Left colon (tissue), 2 donors: ENCODE measurements around the gene ALG1L2. TPM values are rescaled to one million over a fixed set of nuclear protein-coding genes. Genes with fewer than 3 reads are reported as not detected.
"Not testable (repeated sequence)": the region's sequence is repeated elsewhere in the genome, so short reads cannot be mapped to it uniquely, and the experiment has no call there.

Experiments
- ATAC-seq: fragments of 200-7000 bp; cut with Tn5 transposase; one replicate; pipeline ENCODE4 v1.9.1; 2020; ENCODE audit warnings: mild to moderate bottlenecking, moderate library complexity
- DNase-seq, 2 donors: peaks; one replicate each; pipeline ENCODE4 v3.0.0-alpha.2; 2020
- intact Hi-C, 2 donors: fragments of 100-400 bp; cut with DNase I in 1 of 2; cut with micrococcal nuclease in 1 of 2; formaldehyde crosslinking; loops; one replicate each; pipeline versions ENCODE4 v1.11.2 to v1.14.0; 2022; cut with DNase I, micrococcal nuclease
- total RNA-seq, 2 donors: library from RNA; stranded (reverse); fragmentation: NEBNext Ultra II Directional; extraction: Animal tissue kit (Norgen Biotek cat#: 25700); gene quantifications; one replicate each; pipeline ENCODE4 v1.2.1, GENCODE V29; 2021
- donor health status: DM: no; HTN: no; CAD: no.
- donor health status: DM: yes; HTN: yes; CAD: no.

ALG1L2 gene
- total RNA-seq, 2 donors from 2014 or later, result 0.78 to 1.8 TPM

DNA sequence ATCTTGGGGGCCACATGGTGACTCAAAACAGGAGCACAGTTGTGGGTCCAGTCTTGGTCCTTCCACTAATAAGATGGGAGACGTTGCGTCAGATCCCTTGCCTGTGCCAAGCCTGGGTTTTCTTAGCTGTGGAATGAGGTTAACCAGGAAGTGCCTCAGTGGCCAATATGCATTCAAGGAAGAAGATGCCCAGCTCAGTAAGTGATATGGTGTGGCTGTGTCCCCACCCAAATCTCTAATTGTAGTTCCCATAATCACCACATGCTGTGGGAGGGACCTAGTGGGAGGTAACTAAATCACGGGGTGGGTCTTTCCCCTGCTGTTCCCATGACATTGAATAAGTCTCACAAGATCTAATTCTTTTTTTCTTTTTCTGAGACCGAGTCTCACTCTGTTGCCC, 6.4 kb downstream of the ALG1L2 start:
- DNase-seq (no peak), ATAC-seq (no peak)
- intact Hi-C loops, result no loop called here

GRCh38 chr3:130090681-130091080, 9.1 kb downstream of the ALG1L2 start:
- intact Hi-C loops, DNase-seq, ATAC-seq: not testable (repeated sequence)

DNA sequence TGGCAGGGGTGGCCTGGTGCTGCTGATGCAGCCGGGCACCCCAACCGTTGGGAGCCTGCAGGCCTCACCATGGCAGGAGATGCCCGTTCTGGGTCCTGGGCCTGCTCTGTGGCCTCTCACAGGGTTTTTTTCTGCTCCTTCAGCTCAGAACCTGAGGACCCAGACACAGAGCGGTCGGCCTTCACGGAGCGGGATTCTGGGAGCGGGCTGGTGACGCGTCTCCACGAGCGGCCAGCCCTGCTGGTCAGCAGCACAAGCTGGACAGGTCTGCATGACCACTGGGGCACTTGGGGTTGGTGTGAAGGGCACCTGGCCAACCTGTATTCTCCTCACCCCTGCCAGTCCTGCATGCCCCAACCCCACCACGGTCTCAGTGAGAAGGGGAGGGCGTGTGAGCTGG, 10.3 kb downstream of the ALG1L2 start:
- DNase-seq, result no peak
- intact Hi-C loops, result no loop called here
- no peak for ATAC-seq

GRCh38 chr3:130093741-130094391, 12.2 kb downstream of the ALG1L2 start:
- DNase-seq, result peak; percentile 59 to 75
- peak; percentile 35 for ATAC-seq
- intact Hi-C loops, result no loop called here

- peak; percentile 75 to 95 for DNase-seq
- peak; percentile 65 for ATAC-seq
- intact Hi-C loops, result not testable (repeated sequence)
Observed at GRCh38 chr3:130094491-130094941, 12.9 kb downstream of the ALG1L2 start.

DNA sequence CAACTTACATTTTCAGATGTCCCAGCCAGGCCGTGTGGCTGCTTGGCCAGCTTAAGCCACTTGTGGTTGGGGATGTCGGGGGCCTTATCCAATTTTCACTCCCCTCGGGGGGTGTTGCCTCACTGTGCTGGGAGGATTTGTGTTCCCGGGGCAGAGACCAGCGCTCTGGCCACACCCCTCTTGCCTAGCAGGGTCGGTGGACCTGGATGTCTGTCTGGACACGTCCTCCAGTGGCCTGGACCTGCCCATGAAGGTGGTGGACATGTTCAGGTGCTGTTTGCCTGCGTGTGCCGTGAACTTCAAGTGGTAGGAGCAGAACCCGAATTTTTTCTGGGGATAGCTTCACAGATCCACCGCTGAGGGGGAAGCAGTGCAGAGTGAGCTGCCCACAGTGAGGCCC, 14.2 kb downstream of the ALG1L2 start:
- intact Hi-C loops, DNase-seq, ATAC-seq: not testable (repeated sequence)

- ATAC-seq, intact Hi-C loops, DNase-seq: not testable (repeated sequence)
Observed at GRCh38 chr3:130097096-130097495, 15.5 kb downstream of the ALG1L2 start.

DNA sequence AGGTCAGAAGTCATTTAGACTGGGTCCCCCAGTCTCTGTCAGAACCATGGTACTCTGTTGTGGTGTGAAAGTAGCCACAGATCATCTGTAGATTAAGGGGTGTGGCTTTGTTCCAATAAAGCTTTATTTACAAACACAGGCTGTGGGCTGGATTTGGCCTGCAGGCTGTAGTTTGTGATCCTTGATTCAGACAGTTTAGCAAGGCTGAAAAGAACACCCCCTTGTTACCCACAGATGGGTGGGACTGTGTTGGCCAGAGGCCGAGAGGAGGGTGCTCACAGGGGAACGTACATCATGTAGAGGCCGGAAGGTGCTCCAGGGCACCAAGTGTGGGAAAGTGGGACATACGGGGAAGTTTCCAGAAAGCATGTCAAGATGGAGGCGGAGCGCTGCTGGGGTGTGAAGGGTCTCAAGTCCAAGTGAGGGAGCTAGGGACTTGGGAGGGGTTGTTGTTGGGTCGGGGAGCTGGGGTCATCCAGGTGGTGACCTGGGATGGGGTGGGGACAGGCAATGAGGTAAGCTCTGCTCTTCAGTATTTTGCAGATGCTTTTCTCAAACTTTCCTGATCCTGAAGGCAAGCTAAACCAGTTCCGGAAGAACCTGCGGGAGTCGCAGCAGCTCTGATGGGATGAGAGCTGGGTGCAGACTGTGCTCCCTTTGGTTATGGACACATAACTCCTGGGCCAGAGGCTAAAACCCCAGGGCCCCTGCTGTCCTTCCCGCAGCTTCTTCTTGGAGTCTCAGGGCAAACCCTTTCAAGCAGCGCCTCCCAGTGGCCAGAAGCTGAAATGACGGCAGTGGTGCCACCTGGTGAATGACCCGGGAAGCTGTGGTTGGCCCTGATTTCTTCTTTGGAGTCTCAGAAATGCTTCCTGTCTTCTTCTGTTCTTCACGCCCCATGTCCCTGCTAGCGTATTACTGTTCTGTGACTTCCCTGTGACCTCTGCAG, 16.3 kb downstream of the ALG1L2 start:
- ATAC-seq, DNase-seq, intact Hi-C loops: not testable (repeated sequence)

GRCh38 chr3:130098639-130099385, 17.2 kb downstream of the ALG1L2 start:
- intact Hi-C loops, ATAC-seq, DNase-seq: not testable (repeated sequence)

- intact Hi-C loops, ATAC-seq, DNase-seq: not testable (repeated sequence)
Observed at GRCh38 chr3:130102545-130102944, 20.9 kb downstream of the ALG1L2 start.

DNA sequence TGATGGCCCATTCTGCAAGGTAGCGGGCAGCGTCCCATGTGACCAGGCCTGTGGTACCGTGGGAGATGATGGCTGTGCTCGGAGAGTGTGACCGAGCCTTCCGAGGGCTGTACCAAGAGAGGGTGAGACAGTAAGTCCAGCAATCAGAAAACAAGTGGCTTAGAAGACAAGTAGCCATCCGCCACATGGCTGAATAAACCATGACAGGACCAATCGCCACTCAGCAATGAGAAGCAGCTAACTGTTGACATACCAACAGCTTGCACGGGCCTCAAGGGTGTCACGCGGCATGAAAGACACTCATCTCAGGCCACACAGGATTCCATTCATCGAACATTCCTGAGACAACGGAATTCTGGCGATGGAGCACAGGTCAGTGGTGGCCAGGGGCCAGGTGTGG, 22.6 kb downstream of the ALG1L2 start:
- intact Hi-C loops, DNase-seq, ATAC-seq: not testable (repeated sequence)

- ATAC-seq, DNase-seq, intact Hi-C loops: not testable (repeated sequence)
Observed at GRCh38 chr3:130107333-130107995, 25.8 kb downstream of the ALG1L2 start.

DNA sequence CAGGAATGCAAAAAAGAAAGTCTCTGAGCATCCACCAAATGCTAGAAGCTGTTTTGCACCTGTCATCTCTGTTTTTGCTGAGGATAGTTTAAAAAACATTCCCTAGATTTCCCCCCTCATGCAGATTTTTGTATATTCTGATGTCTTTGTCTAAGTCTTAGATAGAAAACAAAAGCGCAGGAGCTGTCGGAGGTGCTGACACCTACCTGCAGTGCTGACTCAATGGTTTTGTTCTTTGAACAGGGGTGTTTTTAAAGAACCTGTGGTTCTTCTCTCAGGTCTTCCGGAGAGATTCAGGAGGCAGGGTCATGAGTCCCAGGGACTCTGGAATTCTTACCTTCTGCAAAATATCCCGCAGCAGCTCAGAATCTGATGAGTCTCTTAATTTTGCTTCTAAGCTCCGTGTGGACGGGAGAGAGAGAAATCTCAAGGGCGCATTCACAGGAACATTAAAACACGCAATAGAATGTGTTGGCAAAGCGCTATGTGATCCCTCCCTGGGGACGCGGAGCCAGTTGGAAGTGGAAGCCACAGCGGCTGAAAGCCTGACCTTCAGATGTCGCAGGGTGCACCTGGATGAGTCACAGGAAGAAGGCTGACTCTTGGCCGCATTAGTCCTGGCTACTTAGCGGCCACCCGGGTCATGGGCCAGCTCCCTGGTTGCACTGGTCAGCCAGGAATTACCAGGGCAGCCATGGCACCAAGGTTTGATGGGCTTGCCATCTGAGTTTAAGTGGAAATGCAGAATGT, 27.4 kb downstream of the ALG1L2 start:
- intact Hi-C loops, DNase-seq, ATAC-seq: not testable (repeated sequence)

DNA sequence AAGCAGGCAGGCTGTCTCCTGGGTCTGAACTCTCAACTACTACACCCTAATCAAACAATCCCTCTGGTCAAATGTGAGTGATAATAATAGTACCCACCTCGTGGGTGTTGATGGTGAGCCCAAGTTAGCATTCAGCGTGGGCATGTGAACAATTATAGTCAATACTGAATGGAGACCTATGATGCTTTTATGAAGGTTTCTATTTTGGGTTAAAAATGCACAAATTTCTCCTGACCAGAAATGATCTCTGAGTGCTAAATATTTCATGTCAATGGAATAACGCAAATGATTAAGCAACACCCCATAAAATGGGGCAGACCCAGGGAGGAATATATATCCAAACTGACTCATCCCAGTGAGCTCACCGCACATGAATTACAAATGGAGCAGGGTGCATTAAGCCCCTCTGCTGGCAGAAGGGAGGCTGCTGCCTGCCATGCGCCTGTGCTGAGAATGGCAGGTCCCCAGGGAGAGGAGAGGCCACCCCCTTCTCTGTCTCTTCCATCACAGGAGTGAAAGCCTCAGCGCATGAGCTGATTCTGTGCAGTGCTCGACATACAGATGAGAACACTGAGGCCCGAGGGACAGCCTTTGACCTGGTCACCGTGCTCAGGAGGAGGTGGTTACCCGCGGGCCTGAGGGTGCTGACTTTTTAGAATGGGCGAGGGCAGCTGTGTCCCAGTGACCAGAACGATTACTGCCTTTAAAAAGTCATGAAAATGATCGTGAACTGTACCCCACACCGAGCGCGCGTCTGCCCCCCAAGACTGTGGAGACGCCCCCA, 28.9 kb downstream of the ALG1L2 start:
- intact Hi-C loops, ATAC-seq: not testable (repeated sequence)

GRCh38 chr3:130111185-130111864, 29.7 kb downstream of the ALG1L2 start:
- ATAC-seq (peak; percentile 100), DNase-seq (peak; percentile 99 to 100)
- intact Hi-C loops, result no loop called here

More for the DNA sequence above, 28.9 kb downstream of the ALG1L2 start:
- not testable (repeated sequence) for DNase-seq
